ENCODE measurements around the gene MYMX. TPM values are rescaled to one million over a fixed set of nuclear protein-coding genes. Genes with fewer than 3 reads are reported as not detected.

MYMX gene
- total RNA-seq, 1 donor from 2014 or later, result not detected

DNA sequence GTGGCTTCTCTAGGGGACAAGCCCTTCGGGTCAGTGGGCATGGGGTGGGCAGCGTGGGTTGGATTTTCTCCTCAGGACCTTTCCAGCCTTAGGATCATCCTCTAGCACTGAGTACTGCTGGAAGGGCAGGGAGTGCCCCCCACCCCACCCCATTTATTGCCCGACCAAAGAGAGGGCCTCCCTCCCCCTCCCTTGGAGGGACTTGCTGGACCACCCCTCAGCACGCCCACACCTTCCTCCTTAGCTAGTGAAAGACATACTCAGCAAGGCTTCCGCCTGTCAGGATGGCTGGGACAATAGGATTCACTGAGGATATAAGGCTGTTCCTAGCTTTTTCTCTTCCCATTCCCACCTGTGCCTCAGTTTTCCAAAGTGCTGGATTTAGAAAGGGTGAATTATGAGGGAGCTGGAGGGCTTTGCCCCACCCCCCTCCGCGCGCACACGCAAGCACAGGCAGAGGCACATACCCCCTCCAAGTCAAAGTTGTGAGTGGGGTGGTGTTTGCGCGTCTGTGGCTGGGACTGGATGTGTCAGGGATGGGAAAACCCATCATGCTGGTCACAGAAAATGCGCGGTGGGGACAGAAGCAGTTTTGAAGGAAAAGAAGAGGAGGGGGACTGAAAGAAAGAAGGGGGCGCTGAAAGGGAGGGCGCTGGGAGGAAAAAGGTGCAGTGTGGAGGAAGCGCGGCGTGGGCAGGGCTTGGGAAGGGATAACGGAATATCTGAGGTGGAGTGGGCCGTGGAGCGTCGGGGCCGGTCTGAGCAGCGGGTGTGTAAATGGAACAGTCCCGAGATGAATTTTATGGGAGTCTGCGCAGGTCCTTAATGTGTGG lies 6.0 kb downstream of the MYMX start:
- peak overlapping the region; percentile 87 for H3K4me3 Mint-ChIP-seq
- peaks cover 61% of the 10 kb centered on the region for H3K4me1 Mint-ChIP-seq
- H3K27ac Mint-ChIP-seq (ENCODE audit: unreplicated experiment), result peak overlapping the region; percentile 71
- H3K9me3 Mint-ChIP-seq, result no peaks in the 10 kb centered on the region
- TF ChIP-seq, protein P1, sequence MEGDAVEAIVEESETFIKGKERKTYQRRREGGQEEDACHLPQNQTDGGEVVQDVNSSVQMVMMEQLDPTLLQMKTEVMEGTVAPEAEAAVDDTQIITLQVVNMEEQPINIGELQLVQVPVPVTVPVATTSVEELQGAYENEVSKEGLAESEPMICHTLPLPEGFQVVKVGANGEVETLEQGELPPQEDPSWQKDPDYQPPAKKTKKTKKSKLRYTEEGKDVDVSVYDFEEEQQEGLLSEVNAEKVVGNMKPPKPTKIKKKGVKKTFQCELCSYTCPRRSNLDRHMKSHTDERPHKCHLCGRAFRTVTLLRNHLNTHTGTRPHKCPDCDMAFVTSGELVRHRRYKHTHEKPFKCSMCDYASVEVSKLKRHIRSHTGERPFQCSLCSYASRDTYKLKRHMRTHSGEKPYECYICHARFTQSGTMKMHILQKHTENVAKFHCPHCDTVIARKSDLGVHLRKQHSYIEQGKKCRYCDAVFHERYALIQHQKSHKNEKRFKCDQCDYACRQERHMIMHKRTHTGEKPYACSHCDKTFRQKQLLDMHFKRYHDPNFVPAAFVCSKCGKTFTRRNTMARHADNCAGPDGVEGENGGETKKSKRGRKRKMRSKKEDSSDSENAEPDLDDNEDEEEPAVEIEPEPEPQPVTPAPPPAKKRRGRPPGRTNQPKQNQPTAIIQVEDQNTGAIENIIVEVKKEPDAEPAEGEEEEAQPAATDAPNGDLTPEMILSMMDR (conservative IDR thresholded peaks at IDR 0.05), result no peak
- H3K27me3 Mint-ChIP-seq (ENCODE audit: low read depth), result peaks cover 11% of the 10 kb centered on the region
- H3K36me3 Mint-ChIP-seq (ENCODE audit: low read depth), result no peaks in the 10 kb centered on the region
- DNase-seq (ENCODE audit: low read depth, low spot score), result no peak

DNA sequence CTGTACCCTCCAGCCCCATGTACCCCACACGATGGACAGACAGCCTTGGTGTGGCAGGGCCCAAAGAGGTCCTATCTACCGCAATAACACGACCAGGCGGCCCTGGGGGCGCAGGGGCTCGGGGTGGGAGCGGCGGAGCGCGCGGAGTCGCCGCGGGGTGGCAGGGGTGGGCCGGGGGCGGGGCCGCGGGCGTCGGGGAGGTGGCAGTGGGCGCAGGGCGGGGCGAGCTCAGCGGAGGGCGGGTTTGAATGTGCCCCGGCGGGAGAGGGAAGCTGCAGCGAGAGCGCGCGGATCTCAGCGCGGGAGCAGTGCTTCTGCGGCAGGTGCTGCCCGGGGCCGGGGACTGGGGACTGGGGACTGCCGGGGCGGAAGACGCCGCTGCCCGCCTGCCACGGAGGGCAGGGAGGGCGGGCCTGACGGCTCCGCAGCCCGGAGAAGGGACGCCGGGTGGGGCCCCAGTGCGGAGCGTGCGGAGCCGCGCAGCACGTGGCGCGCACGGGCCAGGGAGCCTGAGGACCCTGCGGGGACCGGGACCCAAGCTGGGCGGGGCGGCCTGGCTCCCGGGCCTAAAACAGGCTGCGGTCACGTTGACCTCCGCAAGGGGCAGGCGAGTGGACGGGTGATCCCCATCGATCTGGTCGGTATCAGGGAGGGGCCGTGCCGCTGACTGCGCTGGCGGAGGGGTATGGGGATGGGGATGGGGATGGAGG lies 6.7 kb downstream of the MYMX start, which contains the start of gene SLC29A1:
Gene SLC29A1, plus strand, starts transcription at position 277 of the 710 bp plus-strand sequence. CDS start 3,719 bp downstream, outside the sequence.
- H3K27me3 Mint-ChIP-seq (ENCODE audit: low read depth), result peaks cover 7% of the 10 kb centered on the region
- peak within 1 kb of the TSS; percentile 71 for H3K27ac Mint-ChIP-seq (ENCODE audit: unreplicated experiment)
- no peaks in the 10 kb centered on the region for H3K36me3 Mint-ChIP-seq (ENCODE audit: low read depth)
- H3K9me3 Mint-ChIP-seq, result no peaks in the 10 kb centered on the region
- H3K4me3 Mint-ChIP-seq, result peak within 1 kb of the TSS; percentile 90
- TF ChIP-seq, protein P1 (conservative IDR thresholded peaks at IDR 0.05), result peak; percentile 50
- H3K4me1 Mint-ChIP-seq, result peaks cover 56% of the 10 kb centered on the region
- peak; percentile 67 for DNase-seq (ENCODE audit: low read depth, low spot score)

DNA sequence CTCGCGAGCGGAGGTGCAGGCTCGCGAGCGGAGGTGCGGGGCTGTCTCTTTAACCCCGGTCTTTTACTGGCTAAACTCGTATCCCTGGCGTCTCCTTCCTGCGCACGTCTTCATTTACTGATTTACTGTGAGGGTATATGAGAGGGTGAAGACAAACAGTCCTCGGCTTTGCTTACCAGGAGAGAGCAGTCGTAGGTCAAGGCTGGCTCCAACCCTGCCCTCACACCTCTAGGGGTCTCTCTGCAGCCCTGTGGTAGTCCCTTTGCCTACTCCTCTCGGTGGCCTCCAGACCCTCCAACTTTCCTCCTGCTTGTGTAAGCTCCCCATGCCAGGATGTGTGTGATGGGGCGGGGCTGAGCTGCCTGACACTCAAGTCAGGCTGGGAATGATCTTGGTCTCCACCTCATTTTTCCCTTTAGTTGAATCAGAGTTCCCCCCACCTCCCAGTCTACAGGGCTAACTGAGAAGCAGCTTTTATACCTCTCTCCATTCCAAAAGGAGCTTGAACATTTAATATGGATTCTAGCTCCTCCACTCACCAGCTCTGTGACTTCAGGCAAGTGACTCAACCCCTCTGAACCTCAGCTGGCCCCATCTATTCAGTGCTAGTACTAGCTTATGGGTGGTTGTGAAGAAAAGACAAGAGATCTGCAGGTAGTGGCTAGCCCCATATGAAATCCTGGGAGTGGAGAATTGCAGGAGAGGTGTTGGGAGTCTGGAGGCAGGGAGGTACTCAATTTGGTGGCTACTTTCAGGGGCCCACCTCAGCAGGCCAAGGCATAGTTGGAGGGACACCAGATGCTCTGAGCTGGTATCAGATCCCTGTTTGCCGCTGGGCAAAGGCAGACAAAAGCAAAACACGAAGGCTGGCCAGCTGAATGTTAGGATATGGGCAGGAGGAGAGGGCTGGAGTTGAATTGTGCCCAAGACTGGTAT lies 7.6 kb downstream of the MYMX start:
- no peak for DNase-seq (ENCODE audit: low read depth, low spot score)
- Mint-ChIP-seq H3K9me3 (no peaks in the 10 kb centered on the region), H3K27ac (ENCODE audit: unreplicated experiment) (no peak overlapping the region), H3K4me3 (peak overlapping the region; percentile 90), H3K36me3 (ENCODE audit: low read depth) (no peaks in the 10 kb centered on the region), H3K27me3 (ENCODE audit: low read depth) (peaks cover 5% of the 10 kb centered on the region), H3K4me1 (peaks cover 50% of the 10 kb centered on the region)
- TF ChIP-seq, protein P1 (conservative IDR thresholded peaks at IDR 0.05), result peak; percentile 16

DNA sequence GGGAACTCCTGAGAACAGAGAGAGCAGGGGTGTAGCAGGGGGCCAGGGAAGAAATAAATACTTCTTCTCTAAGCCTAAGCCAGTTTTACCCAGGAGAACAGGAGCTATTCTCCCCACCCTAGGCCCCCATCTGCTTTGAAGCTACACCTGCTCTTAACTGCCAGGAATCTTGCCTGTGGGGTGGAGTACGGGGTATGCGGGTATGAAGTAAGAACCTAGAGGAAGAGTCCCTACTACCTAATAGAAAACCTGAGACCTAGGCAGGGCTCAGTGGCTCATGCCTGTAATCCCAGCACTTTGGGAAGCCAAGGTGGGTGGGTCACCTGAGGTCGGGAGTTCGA lies 8.2 kb downstream of the MYMX start:
- Mint-ChIP-seq H3K27me3 (ENCODE audit: low read depth) (peaks cover 5% of the 10 kb centered on the region), H3K36me3 (ENCODE audit: low read depth) (no peaks in the 10 kb centered on the region), H3K27ac (ENCODE audit: unreplicated experiment) (no peak overlapping the region), H3K4me3 (peak overlapping the region; percentile 90), H3K4me1 (peaks cover 47% of the 10 kb centered on the region), H3K9me3 (no peaks in the 10 kb centered on the region)
- TF ChIP-seq, protein P1 (conservative IDR thresholded peaks at IDR 0.05), result no peak
- DNase-seq (ENCODE audit: low read depth, low spot score), result no peak
